Vagina (tissue), 2 donors: ENCODE measurements around the gene MYO10. TPM values are rescaled to one million over a fixed set of nuclear protein-coding genes. Genes with fewer than 3 reads are reported as not detected.
A peak's percentile ranks its signal among the peaks of the same experiment; 100 is the strongest.
"Not testable (repeated sequence)": the region's sequence is repeated elsewhere in the genome, so short reads cannot be mapped to it uniquely, and the experiment has no call there.

Source experiments
- DNase-seq, 2 donors: peaks; one replicate each; pipeline ENCODE4 v3.0.0-alpha.2; 2017; ENCODE audit errors: extremely low spot score in 2 of 2
- H3K27ac ChIP-seq: fragments of 200-600 bp; sonication (generic); one replicate; pipeline ENCODE4 v1.5.1; 2019
- H3K27me3 ChIP-seq: fragments of 200-600 bp; sonication (generic); one replicate; pipeline ENCODE4 v1.5.1; 2019
- H3K36me3 ChIP-seq, 2 donors: fragments of 200-600 bp; sonication (generic); one replicate each; pipeline ENCODE4 v1.5.1; 2017 to 2019
- H3K4me1 ChIP-seq: fragments of 200-600 bp; sonication (generic); one replicate; pipeline ENCODE4 v1.5.1; 2019
- H3K4me3 ChIP-seq, 2 donors: fragments of 200-600 bp; sonication (generic); 1 replicate in 1 of 2; 2 replicates in 1 of 2; pipeline ENCODE4 v1.5.1; 2016 to 2019
- H3K9me3 ChIP-seq: fragments of 200-600 bp; sonication (generic); one replicate; pipeline ENCODE4 v1.5.1; 2019
- POLR2A ChIP-seq, 2 donors: fragments of 450-650 bp; IDR thresholded peaks; one replicate each; pipeline ENCODE4 v1.6.1; 2017; ENCODE audit warnings: antibody characterized with exemption in 2 of 2, mild to moderate bottlenecking in 2 of 2, moderate library complexity in 2 of 2
- POLR2AphosphoS5 ChIP-seq, 2 donors: sonication (generic); formaldehyde crosslinking; IDR thresholded peaks; one replicate each; pipeline ENCODE4 v1.9.0; 2017; ENCODE audit warnings: antibody characterized with exemption in 2 of 2, mild to moderate bottlenecking in 2 of 2, low read depth in 1 of 2; ENCODE audit not compliant: insufficient read depth in 1 of 2
- intact Hi-C: fragments of 100-400 bp; cut with DNase I; formaldehyde crosslinking; loops from one replicate; pipeline ENCODE4 v1.15.1; 2023
- total RNA-seq: library from RNA; depleted of rRNA; stranded (reverse); fragments of >200 nt; gene quantifications from one replicate; pipeline ENCODE4 v1.2.3, GENCODE V29; 2016
- TF ChIP-seq, protein P1 (sequence below), 3 experiments: fragments of 450-650 bp in 2 of 3; fragments of 200-600 bp in 1 of 3; sonication (generic) in 1 of 3; IDR thresholded peaks; one replicate each; pipeline ENCODE4 v1.5.1; 2017 to 2019; ENCODE audit warnings: antibody characterized with exemption in 3 of 3, mild to moderate bottlenecking in 2 of 3, moderate library complexity in 2 of 3

The MYO10 gene
- total RNA-seq, 1 donor from 2014 or later = 22.1 TPM

DNA sequence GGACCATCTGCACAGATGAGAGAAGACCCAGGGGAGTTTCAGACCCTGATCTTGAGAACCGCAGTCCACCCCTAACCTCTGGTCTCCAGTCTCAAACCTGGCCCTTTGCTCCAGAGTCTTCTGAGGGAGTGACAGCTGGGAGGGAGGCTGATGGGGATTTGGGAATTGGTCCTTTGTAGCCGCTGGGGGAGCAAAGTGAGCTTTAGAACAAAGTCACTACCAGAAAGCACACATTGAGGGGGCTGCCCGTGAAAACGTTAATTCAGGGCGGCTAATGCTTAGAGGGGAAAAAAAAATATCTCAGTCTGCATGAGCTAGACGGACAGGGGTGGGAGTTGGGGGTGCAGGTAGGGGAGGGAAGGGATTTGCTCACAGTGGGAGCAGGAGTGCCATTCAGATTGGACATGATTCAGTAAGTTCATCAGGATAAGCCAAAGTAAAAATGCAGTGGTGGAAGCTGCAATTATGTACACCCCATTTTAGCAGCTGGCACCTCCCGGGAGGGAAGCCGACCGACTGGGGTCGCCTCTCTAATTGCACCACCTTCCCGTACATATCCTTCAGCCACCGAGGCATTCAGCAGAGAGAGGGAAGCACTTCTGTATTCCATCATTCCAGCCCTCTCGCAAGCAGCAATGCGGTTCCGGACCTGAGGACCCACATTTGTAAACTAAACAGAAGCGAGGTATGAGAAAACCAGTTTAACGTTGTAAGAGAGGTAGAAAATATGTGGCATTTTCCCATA is 195.8 kb downstream of the MYO10 start:
- no peaks in the 10 kb centered on the region for H3K9me3 ChIP-seq
- H3K27me3 ChIP-seq = no peaks in the 10 kb centered on the region
- peaks cover 15% of the 10 kb centered on the region for H3K4me1 ChIP-seq
- no peak for DNase-seq
- H3K36me3 ChIP-seq = no peaks in the 10 kb centered on the region
- H3K27ac ChIP-seq = no peak overlapping the region
- intact Hi-C loops = no loop called here
- TF ChIP-seq POLR2AphosphoS5 (IDR thresholded peaks at IDR 0.05; ENCODE audit: insufficient read depth in 1 of 2, low read depth in 1 of 2) (no peak), POLR2A (IDR thresholded peaks at IDR 0.05) (no peak)
- TF ChIP-seq, protein P1, sequence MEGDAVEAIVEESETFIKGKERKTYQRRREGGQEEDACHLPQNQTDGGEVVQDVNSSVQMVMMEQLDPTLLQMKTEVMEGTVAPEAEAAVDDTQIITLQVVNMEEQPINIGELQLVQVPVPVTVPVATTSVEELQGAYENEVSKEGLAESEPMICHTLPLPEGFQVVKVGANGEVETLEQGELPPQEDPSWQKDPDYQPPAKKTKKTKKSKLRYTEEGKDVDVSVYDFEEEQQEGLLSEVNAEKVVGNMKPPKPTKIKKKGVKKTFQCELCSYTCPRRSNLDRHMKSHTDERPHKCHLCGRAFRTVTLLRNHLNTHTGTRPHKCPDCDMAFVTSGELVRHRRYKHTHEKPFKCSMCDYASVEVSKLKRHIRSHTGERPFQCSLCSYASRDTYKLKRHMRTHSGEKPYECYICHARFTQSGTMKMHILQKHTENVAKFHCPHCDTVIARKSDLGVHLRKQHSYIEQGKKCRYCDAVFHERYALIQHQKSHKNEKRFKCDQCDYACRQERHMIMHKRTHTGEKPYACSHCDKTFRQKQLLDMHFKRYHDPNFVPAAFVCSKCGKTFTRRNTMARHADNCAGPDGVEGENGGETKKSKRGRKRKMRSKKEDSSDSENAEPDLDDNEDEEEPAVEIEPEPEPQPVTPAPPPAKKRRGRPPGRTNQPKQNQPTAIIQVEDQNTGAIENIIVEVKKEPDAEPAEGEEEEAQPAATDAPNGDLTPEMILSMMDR (IDR thresholded peaks at IDR 0.05) = no peak
- peak overlapping the region in 1 of 2 donors; percentile 10 for H3K4me3 ChIP-seq

DNA sequence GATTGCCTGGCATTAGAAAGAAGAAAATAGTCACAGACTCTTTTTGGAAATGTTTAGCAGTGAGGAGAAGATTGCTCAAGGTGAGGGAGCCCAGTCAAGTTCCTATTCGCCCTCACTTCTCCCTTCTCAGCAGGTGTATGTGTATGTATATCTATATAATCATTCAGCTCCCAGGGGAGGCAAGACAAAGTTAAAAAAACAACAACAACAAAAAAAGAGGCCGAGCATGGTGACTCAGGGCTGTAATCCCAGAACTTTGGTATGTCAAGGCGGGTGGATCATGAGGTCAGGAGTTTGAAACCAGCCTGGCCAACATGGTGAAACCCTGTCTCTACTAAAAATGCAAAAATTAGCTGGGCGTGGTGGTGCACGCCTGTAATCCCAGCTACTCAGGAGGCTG is 197.7 kb downstream of the MYO10 start:
- peaks cover 22% of the 10 kb centered on the region for H3K4me1 ChIP-seq

DNA sequence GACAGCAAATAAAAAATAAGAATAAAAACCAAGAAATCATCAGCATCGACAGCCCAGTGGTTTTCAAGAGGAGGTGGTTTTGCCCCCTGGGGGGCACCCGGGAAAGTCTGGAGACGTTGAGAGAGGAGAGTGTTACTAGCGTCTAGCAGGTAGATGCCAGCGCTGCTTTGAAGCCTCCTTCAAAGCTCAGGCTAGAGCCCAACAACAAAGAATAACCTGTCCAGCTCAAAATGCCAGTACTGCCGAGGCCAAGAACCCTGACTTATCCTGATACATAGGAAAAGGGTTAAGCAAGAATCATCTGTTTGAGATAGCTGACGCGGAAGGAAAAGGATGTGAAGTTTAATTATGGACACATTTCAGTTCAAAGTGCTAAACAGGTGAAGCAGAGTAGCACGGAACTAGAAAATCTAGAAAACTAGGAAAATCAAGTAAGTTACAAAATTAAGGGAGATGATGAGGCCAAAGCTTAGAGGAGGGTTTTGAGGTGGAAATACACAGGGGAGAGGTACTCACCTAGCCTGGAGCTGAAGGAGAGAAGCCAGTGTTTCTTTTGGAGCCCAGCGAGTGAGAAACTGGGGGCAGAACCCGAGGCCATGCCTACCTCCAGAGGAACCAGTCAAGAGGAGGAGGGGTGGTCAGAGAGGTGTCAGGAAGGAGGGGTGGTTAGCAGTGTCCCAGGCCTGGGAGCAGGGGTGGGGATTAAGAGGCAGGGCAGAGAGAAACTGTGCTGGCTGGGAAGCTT is 198.3 kb downstream of the MYO10 start:
- Histone ChIP-seq H3K27ac (no peak overlapping the region), H3K9me3 (no peaks in the 10 kb centered on the region), H3K4me1 (peaks cover 22% of the 10 kb centered on the region), H3K4me3 (no peak overlapping the region), H3K27me3 (no peaks in the 10 kb centered on the region), H3K36me3 (no peaks in the 10 kb centered on the region)
- no peak for TF ChIP-seq POLR2A (IDR thresholded peaks at IDR 0.05)
- intact Hi-C loops = no loop called here
- DNase-seq = no peak

More for the DNA sequence above, 197.7 kb downstream of the MYO10 start:
- DNase-seq, H3K4me3 ChIP-seq, intact Hi-C loops, H3K9me3 ChIP-seq, H3K27me3 ChIP-seq, H3K36me3 ChIP-seq, H3K27ac ChIP-seq: not testable (repeated sequence)

DNA sequence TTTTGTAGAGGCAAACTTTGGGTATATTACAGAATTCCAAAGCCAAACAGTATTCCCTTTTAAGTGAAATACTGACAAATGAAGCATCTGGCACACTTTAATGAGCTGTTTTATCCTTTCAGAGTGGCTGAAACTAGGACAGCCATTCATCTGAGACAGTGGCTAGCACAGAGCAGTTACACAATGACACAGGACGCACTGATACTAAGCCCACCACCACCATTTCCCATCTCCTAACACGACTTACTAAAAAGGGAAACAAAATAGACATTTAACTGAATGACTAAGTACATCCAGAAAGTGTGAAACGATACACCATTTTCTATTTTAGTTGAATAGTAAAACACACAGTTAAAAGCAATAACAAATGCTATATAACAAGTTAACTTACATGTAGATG is 198.9 kb downstream of the MYO10 start:
- H3K27ac ChIP-seq = no peak overlapping the region

DNA sequence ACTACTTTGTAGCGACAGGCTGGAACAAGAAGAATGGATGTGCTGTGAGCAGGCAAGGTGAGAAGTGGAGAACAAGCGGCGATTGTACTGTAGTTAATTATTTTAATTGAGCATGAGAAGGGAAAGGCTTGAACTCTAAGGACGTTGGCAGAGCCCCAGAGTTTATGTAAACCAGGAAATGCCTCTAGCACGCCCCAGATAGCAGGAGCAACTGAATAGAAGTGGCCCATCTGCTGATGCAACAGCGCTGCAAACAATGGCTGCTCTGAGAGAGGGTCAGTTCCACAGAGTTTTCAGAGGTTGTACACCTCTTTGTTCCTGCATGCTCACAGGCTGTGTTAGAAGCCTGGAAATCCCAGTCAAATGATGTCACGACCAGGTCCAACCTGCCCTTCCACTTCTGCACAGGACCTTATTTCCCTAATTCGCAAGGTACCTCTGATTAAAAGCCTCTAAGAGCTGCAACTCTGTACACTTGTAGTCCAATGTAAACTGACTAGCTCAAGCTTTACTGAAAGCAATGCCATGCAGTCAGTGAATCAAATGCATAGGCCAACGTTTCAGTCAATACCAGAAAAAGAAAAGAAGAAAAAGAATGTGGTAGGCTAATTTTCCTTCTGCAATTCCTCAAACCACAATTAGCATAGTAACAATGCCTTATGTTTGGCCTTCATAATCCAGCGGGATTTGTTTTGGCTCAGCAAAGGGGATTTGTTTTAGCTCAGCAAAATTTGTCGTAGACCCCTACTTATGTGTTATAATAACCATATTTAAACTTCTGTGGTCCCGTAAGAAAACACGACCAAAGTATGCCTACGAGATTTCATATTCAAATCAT is 199.7 kb downstream of the MYO10 start:
- Histone ChIP-seq H3K4me3 (peak overlapping the region in 1 of 2 donors; percentile 1), H3K4me1 (peaks cover 19% of the 10 kb centered on the region), H3K36me3 (no peaks in the 10 kb centered on the region), H3K27me3 (no peaks in the 10 kb centered on the region), H3K27ac (no peak overlapping the region), H3K9me3 (no peaks in the 10 kb centered on the region)
- TF ChIP-seq POLR2A (IDR thresholded peaks at IDR 0.05) (no peak), POLR2AphosphoS5 (IDR thresholded peaks at IDR 0.05; ENCODE audit: insufficient read depth in 1 of 2, low read depth in 1 of 2) (no peak)
- TF ChIP-seq, protein P1 (IDR thresholded peaks at IDR 0.05) = no peak
- DNase-seq = no peak
- intact Hi-C loops = no loop called here

More for the DNA sequence above, 198.9 kb downstream of the MYO10 start:
- no peak overlapping the region for H3K4me3 ChIP-seq
- H3K36me3 ChIP-seq = no peaks in the 10 kb centered on the region
- no peaks in the 10 kb centered on the region for H3K9me3 ChIP-seq
- TF ChIP-seq POLR2A (IDR thresholded peaks at IDR 0.05) (no peak), POLR2AphosphoS5 (IDR thresholded peaks at IDR 0.05; ENCODE audit: insufficient read depth in 1 of 2, low read depth in 1 of 2) (no peak)
- TF ChIP-seq, protein P1 (IDR thresholded peaks at IDR 0.05) = no peak
- no peaks in the 10 kb centered on the region for H3K27me3 ChIP-seq
- DNase-seq = no peak
- peaks cover 22% of the 10 kb centered on the region for H3K4me1 ChIP-seq
- intact Hi-C loops = no loop called here
